Hepatocyte (in vitro differentiated cells): ENCODE measurements around the gene TMEFF2.

Experiments used
- CTCF ChIP-seq: fragments of 200-600 bp; sonication (generic); IDR thresholded peaks from 2 replicates; pipeline ENCODE4 v1.5.1; 2016; ENCODE audit warnings: antibody characterized with exemption, mild to moderate bottlenecking; ENCODE audit not compliant: poor library complexity
- EZH2 ChIP-seq: fragments of 200-600 bp; sonication (generic); IDR thresholded peaks from 2 replicates; pipeline ENCODE4 v1.6.1; 2016; ENCODE audit warnings: antibody characterized with exemption, mild to moderate bottlenecking, borderline replicate concordance

GRCh38 chr2:191926671-191927070, 268.1 kb downstream of the TMEFF2 start:
- TF ChIP-seq CTCF (no peak), EZH2 (no peak)
